GM12801 (cell line): ENCODE data around the gene SH2D4B.

Experiments
- CTCF ChIP-seq: IDR thresholded peaks from one replicate; pipeline ENCODE4 v1.5.1; 2011; ENCODE audit warnings: control low read depth; ENCODE audit not compliant: insufficient read length; ENCODE audit errors: extremely low read depth

SH2D4B gene

GRCh38 chr10:80672613-80673012 is 134.9 kb downstream of the SH2D4B start:
- TF ChIP-seq CTCF, result no peak

GRCh38 chr10:80674809-80675208 is 137.1 kb downstream of the SH2D4B start:
- TF ChIP-seq CTCF, result no peak

GRCh38 chr10:80681142-80681541 is 143.4 kb downstream of the SH2D4B start:
- no peak for TF ChIP-seq CTCF

GRCh38 chr10:80684259-80684658 is 146.6 kb downstream of the SH2D4B start:
- no peak for TF ChIP-seq CTCF

GRCh38 chr10:80685355-80685754 is 147.7 kb downstream of the SH2D4B start:
- no peak for TF ChIP-seq CTCF

GRCh38 chr10:80686734-80687475 is 149.2 kb downstream of the SH2D4B start:
- TF ChIP-seq CTCF, result no peak

- TF ChIP-seq CTCF, result no peak
These were observed 149.7 kb downstream of the SH2D4B start for GRCh38 chr10:80687476-80687789.
